ENCODE measurements around the gene GPR34.

DNA sequence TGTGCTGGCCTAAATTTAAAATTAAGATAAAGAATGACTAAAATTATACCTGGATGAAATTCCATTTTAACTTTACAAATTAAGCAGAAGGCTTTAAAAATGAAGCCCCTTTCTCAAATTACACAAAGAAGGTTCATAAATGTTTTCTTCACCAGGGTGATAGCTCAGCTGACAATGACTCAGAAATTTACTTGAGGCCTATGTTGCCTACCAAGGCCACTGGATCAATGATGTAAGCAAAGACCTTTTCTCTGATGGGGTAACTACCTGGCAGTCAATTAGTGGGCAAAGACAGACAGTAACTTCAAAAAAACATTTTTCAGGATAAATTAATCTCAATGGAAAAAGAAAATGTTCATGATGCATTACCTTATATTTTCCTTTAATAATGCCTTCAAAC, 23.9 kb upstream of the GPR34 start:
- TF ChIP-seq, protein P1, sequence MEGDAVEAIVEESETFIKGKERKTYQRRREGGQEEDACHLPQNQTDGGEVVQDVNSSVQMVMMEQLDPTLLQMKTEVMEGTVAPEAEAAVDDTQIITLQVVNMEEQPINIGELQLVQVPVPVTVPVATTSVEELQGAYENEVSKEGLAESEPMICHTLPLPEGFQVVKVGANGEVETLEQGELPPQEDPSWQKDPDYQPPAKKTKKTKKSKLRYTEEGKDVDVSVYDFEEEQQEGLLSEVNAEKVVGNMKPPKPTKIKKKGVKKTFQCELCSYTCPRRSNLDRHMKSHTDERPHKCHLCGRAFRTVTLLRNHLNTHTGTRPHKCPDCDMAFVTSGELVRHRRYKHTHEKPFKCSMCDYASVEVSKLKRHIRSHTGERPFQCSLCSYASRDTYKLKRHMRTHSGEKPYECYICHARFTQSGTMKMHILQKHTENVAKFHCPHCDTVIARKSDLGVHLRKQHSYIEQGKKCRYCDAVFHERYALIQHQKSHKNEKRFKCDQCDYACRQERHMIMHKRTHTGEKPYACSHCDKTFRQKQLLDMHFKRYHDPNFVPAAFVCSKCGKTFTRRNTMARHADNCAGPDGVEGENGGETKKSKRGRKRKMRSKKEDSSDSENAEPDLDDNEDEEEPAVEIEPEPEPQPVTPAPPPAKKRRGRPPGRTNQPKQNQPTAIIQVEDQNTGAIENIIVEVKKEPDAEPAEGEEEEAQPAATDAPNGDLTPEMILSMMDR (IDR thresholded peaks at IDR 0.05; ENCODE audit: low read depth, low read length, missing input control) = no peak
- TF ChIP-seq RAD21 (IDR thresholded peaks at IDR 0.05) (no peak), YY1 (IDR thresholded peaks at IDR 0.05) (no peak), TAF1 (conservative IDR thresholded peaks at IDR 0.05) (no peak), EGR1 (IDR thresholded peaks at IDR 0.05; ENCODE audit: low read depth in 2 of 2) (no peak), JUND (IDR thresholded peaks at IDR 0.05) (no peak), GABPA (IDR thresholded peaks at IDR 0.05 in 1 of 2, conservative IDR thresholded peaks at IDR 0.05 in 1 of 2) (no peak), FOXA2 (IDR thresholded peaks at IDR 0.05) (no peak), FOXA1 (IDR thresholded peaks at IDR 0.05) (no peak), SP1 (IDR thresholded peaks at IDR 0.05) (no peak), HNF4A (conservative IDR thresholded peaks at IDR 0.05) (no peak)
- TF ChIP-seq, protein P2, sequence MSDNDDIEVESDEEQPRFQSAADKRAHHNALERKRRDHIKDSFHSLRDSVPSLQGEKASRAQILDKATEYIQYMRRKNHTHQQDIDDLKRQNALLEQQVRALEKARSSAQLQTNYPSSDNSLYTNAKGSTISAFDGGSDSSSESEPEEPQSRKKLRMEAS (IDR thresholded peaks at IDR 0.05) = no peak
- TF ChIP-seq, protein P3, sequence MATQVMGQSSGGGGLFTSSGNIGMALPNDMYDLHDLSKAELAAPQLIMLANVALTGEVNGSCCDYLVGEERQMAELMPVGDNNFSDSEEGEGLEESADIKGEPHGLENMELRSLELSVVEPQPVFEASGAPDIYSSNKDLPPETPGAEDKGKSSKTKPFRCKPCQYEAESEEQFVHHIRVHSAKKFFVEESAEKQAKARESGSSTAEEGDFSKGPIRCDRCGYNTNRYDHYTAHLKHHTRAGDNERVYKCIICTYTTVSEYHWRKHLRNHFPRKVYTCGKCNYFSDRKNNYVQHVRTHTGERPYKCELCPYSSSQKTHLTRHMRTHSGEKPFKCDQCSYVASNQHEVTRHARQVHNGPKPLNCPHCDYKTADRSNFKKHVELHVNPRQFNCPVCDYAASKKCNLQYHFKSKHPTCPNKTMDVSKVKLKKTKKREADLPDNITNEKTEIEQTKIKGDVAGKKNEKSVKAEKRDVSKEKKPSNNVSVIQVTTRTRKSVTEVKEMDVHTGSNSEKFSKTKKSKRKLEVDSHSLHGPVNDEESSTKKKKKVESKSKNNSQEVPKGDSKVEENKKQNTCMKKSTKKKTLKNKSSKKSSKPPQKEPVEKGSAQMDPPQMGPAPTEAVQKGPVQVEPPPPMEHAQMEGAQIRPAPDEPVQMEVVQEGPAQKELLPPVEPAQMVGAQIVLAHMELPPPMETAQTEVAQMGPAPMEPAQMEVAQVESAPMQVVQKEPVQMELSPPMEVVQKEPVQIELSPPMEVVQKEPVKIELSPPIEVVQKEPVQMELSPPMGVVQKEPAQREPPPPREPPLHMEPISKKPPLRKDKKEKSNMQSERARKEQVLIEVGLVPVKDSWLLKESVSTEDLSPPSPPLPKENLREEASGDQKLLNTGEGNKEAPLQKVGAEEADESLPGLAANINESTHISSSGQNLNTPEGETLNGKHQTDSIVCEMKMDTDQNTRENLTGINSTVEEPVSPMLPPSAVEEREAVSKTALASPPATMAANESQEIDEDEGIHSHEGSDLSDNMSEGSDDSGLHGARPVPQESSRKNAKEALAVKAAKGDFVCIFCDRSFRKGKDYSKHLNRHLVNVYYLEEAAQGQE (IDR thresholded peaks at IDR 0.05) = no peak
- TF ChIP-seq, protein P4, sequence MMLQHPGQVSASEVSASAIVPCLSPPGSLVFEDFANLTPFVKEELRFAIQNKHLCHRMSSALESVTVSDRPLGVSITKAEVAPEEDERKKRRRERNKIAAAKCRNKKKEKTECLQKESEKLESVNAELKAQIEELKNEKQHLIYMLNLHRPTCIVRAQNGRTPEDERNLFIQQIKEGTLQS (IDR thresholded peaks at IDR 0.05) = no peak

Data from liver (tissue), 3 donors.